Heart left ventricle (tissue), 16 donors: ENCODE results near the gene PALB2. TPM values are rescaled to one million over a fixed set of nuclear protein-coding genes. Genes with fewer than 3 reads are reported as not detected.

ENCODE experiments used
- ATAC-seq, 4 donors: fragments of 200-7000 bp; cut with Tn5 transposase; one replicate each; pipeline ENCODE4 v1.9.1; 2020 to 2022; ENCODE audit warnings: moderate library complexity in 4 of 4, mild to moderate bottlenecking in 3 of 4, moderate number of reproducible peaks in 1 of 4
- DNase-seq, 5 donors: peaks; one replicate each; pipeline ENCODE4 v3.0.0-alpha.2; 2020
- H3K27ac ChIP-seq, 12 donors: fragments of 200-600 bp; sonication (generic) in 4 of 12; one replicate each; pipeline versions ENCODE4 v1.5.0 to v1.8.0; 2016 to 2022; ENCODE audit warnings: mild to moderate bottlenecking in 2 of 12
- H3K27me3 ChIP-seq, 9 donors: fragments of 200-600 bp; sonication (generic) in 2 of 9; one replicate each; pipeline versions ENCODE4 v1.5.1 to v1.8.0; 2016 to 2022; ENCODE audit warnings: mild to moderate bottlenecking in 3 of 9
- H3K36me3 ChIP-seq, 9 donors: fragments of 200-600 bp; sonication (generic) in 2 of 9; one replicate each; pipeline versions ENCODE4 v1.5.0 to v1.8.0; 2018 to 2022; ENCODE audit warnings: mild to moderate bottlenecking in 2 of 9
- H3K4me1 ChIP-seq, 12 donors: fragments of 200-600 bp; sonication (generic) in 4 of 12; one replicate each; pipeline versions ENCODE4 v1.5.0 to v1.8.0; 2016 to 2022; ENCODE audit warnings: mild to moderate bottlenecking in 3 of 12
- H3K4me3 ChIP-seq, 12 donors: fragments of 200-600 bp; sonication (generic) in 4 of 12; one replicate each; pipeline versions ENCODE4 v1.5.0 to v1.8.0; 2017 to 2022; ENCODE audit warnings: mild to moderate bottlenecking in 9 of 12, moderate library complexity in 4 of 12
- H3K9me3 ChIP-seq, 12 donors: fragments of 200-600 bp; sonication (generic) in 4 of 12; one replicate each; pipeline versions ENCODE4 v1.5.0 to v1.8.0; 2016 to 2022; ENCODE audit warnings: mild to moderate bottlenecking in 1 of 12
- POLR2A ChIP-seq, 2 donors: fragments of 450-650 bp; IDR thresholded peaks; one replicate each; pipeline ENCODE4 v1.6.1; 2017; ENCODE audit warnings: antibody characterized with exemption in 2 of 2, mild to moderate bottlenecking in 2 of 2, moderate library complexity in 2 of 2
- WGBS, 4 donors: extraction: QIAGEN DNeasy Blood & Tissue Kit in 2 of 4; methylation state at CpG; one replicate each; pipeline versions ENCODE4 v1.1.5 to v1.1.7; 2013 to 2018; 5-methylcytosine and 5-hydroxymethylcytosine counted together
- intact Hi-C, 10 donors: fragments of 100-400 bp; cut with DNase I; formaldehyde crosslinking; loops; one replicate each; pipeline versions ENCODE4 v1.11.1 to v1.14.2; 2022
- polyA plus RNA-seq, 2 donors: library from polyadenylated mRNA; stranded (reverse); fragments of 200-250 nt; gene quantifications; one replicate each; pipeline ENCODE4 v1.2.3, GENCODE V29; 2013
- total RNA-seq, 9 donors: library from RNA; depleted of rRNA in 2 of 9; stranded (reverse); fragments of >200 nt in 2 of 9; fragmentation: NEBNext Ultra II Directional in 3 of 9; extraction: Animal tissue kit (Norgen Biotek cat#: 25700) in 3 of 9; gene quantifications; one replicate each; pipeline versions ENCODE4 v1.1.0 to v1.2.4, GENCODE V29; 2016 to 2023
- TF ChIP-seq, protein P1 (sequence below), 12 donors: fragments of 200-600 bp; sonication (generic) in 4 of 12; IDR thresholded peaks; one replicate each; pipeline versions ENCODE4 v1.5.0 to v1.8.0; 2018 to 2022; ENCODE audit warnings: antibody characterized with exemption in 12 of 12, mild to moderate bottlenecking in 5 of 12
- donor health status: ischemic (EF 13 %, LVEDD 7.1; RV severe dilation, severe dysfunction).
- donor health status: healthy with polysubstance abuse.
- donor health status: DM: no; HTN: yes; CAD: no.
- donor health status: DM: no; HTN: no; CAD: no.
- donor health status: ischemic (EF 25% LVEDD 6.9; RV normal size, moderate dysfunction).
- donor health status: ischemic (EF 25% LVEDD 5.7; RV mildly dilated, moderate dysfunction).
- donor health status: healthy.
- donor health status: DM: yes; HTN: yes; CAD: no.
- donor health status: ischemic (EF 35%, LVEDD 5.7; RV mildly dilated, moderate dysfunction).
- donor health status: nonischemic (EF 11% LVEDD 7.7; RV severe dilation, severe dysfunction).
- donor health status: DM: yes; HTN: yes; CAD: no.
- donor health status: PGD.
- donor health status: ischemic (EF 29% LVEDD 5.4; RV normal size, mild dysfunction).
- donor health status: nonischemic (EF 23%, LVEDD 6.1; RV moderate dilation, normal function).

PALB2 gene
- total and polyA plus RNA-seq, 11 donors: 3.4 to 7.4 (median 4.5) TPM

DNA sequence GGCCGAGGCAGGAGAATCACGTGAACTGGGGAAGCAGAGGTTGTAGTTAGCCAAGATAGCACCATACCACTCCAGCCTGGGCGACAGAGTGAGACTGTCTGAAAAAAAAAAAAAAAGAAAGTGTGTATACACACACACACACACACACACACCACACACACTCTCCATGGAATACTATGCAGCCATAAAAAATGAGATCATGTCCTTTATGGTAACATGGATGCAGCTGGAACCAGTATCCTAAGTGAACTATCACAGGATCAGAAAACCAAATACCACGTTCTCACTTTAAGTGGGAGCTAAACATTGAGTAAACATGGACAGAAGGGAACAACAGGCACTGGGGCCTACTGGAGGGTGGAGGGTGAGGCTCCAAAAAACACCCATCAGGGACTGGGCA, 61.7 kb downstream of the PALB2 start:
- H3K27me3 ChIP-seq: no peaks in the 10 kb centered on the region
- 93 to 98% (median 95%) methylated on average over 4 of the region's 4 CpGs for WGBS, 4 donors
- no peak for ATAC-seq
- no peak for DNase-seq
- intact Hi-C loops: no loop called here
- no peaks in the 10 kb centered on the region for H3K9me3 ChIP-seq
- TF ChIP-seq, protein P1, sequence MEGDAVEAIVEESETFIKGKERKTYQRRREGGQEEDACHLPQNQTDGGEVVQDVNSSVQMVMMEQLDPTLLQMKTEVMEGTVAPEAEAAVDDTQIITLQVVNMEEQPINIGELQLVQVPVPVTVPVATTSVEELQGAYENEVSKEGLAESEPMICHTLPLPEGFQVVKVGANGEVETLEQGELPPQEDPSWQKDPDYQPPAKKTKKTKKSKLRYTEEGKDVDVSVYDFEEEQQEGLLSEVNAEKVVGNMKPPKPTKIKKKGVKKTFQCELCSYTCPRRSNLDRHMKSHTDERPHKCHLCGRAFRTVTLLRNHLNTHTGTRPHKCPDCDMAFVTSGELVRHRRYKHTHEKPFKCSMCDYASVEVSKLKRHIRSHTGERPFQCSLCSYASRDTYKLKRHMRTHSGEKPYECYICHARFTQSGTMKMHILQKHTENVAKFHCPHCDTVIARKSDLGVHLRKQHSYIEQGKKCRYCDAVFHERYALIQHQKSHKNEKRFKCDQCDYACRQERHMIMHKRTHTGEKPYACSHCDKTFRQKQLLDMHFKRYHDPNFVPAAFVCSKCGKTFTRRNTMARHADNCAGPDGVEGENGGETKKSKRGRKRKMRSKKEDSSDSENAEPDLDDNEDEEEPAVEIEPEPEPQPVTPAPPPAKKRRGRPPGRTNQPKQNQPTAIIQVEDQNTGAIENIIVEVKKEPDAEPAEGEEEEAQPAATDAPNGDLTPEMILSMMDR (IDR thresholded peaks at IDR 0.05): no peak
- no peak for TF ChIP-seq POLR2A (IDR thresholded peaks at IDR 0.05)
- no peak overlapping the region for H3K27ac ChIP-seq
- H3K4me1 ChIP-seq: peaks cover 0 to 12% (median 5%) of the 10 kb centered on the region in 12 donors
- no peak overlapping the region for H3K4me3 ChIP-seq
- H3K36me3 ChIP-seq: peaks cover 0 to 85% (median 64%) of the 10 kb centered on the region in 9 donors

DNA sequence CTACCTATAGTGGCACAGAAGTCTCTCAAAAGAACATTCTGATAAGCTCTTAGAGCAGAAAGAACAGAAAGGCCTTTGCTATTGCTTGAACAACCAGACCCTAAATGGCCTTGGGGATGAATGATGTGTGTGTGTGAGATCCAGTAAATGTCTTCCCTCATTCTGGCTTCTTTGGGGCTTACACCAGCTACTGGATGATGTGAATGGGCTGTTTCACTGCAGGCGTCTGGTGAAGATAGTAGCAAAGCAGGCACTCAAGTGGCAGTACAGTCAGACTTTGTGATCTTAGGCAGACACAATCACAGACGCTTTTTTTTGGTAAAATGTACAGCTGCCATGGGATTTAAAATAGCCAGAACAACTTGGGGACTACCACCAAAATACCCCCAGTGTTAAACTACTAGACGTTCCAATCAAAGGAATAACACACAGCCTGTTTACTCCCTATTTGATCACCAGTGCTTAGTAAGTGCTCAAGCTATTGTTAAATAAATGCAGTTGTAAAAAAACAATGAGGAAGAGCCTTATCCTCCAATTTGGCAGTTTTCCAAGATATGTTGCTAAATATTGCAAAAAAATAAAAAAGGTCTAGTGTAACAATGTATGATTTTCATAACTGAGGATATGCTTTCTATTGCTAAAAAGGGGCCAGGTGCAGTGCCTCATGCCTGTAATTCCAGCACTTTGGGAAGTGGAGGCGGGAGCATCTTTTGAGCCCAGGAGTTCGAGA, 62.8 kb downstream of the PALB2 start:
- TF ChIP-seq POLR2A (IDR thresholded peaks at IDR 0.05): no peak
- TF ChIP-seq, protein P1 (IDR thresholded peaks at IDR 0.05): no peak
- ATAC-seq: no peak
- H3K9me3 ChIP-seq: no peaks in the 10 kb centered on the region

DNA sequence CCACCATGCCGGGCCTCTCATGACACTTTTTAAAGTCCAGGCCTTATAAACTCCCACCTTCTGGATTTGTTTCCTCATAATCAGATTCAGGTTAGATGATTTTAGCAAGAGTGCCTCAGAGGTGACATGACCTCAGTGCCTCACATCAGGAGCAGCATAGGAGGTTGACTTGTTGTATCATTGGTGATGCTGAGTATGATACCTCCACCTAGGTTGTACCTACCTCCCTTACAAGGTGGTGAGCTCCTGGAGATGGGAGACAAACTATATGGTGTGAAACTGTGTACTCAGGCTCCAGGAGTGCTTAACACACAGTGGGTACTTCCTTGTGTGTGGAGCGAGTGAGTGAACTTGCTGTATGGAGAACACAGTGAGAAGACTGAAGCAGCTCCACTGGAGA, 63.6 kb downstream of the PALB2 start:
- no peak for TF ChIP-seq POLR2A (IDR thresholded peaks at IDR 0.05)
- TF ChIP-seq, protein P1 (IDR thresholded peaks at IDR 0.05): no peak
- Histone ChIP-seq H3K27me3 (no peaks in the 10 kb centered on the region), H3K27ac (no peak overlapping the region), H3K36me3 (peaks cover 0 to 100% (median 74%) of the 10 kb centered on the region in 9 donors), H3K9me3 (no peaks in the 10 kb centered on the region), H3K4me1 (peaks cover 0 to 10% (median 5%) of the 10 kb centered on the region in 12 donors), H3K4me3 (no peak overlapping the region)
- ATAC-seq (peak in 1 of 4 donors; percentile 41), DNase-seq (no peak)
- intact Hi-C loops: no loop called here
- 89 to 96% (median 94%) methylated on average over 2 of the region's 2 CpGs for WGBS, 4 donors

More for the DNA sequence above, 62.8 kb downstream of the PALB2 start:
- peaks cover 0 to 92% (median 67%) of the 10 kb centered on the region in 9 donors for H3K36me3 ChIP-seq
- DNase-seq: no peak
- 53 to 60% (median 57%) methylated on average over 5 of the region's 5 CpGs for WGBS, 4 donors
- intact Hi-C loops: no loop called here
- H3K27ac ChIP-seq: peak overlapping the region in 2 of 12 donors; percentile 35 to 62
- no peaks in the 10 kb centered on the region for H3K27me3 ChIP-seq
- H3K4me1 ChIP-seq: peaks cover 0 to 10% (median 5%) of the 10 kb centered on the region in 12 donors
- H3K4me3 ChIP-seq: no peak overlapping the region

DNA sequence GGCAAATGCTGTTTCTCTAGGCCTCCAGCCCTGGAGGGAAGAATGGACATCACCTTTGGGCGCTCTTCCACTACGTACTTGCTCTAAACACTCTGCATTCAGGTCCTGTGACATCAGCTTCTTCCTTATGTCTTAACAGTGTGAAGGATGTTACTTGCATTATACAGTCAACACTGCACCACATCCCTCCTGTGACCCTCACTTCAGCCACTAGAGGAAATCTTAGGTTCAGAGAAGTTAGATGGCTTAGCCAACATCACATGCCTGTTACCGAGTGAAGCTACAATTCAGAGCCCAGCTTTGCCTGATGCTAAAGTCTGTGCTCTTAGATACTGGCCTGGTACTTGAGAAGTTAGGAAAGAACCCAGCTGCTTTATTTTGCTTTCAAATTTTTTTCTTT, 65.3 kb downstream of the PALB2 start:
- no peak overlapping the region for H3K27ac ChIP-seq
- H3K36me3 ChIP-seq: peaks cover 0 to 100% (median 74%) of the 10 kb centered on the region in 9 donors
- no peak overlapping the region for H3K4me3 ChIP-seq
- H3K9me3 ChIP-seq: no peaks in the 10 kb centered on the region
- TF ChIP-seq, protein P1 (IDR thresholded peaks at IDR 0.05): no peak
- no peak for TF ChIP-seq POLR2A (IDR thresholded peaks at IDR 0.05)
- DNase-seq (no peak), ATAC-seq (no peak)
- intact Hi-C loops: no loop called here
- 81 to 87% (median 84%) methylated on average over 3 of the region's 3 CpGs for WGBS, 4 donors
- H3K4me1 ChIP-seq: peaks cover 0 to 10% (median 7%) of the 10 kb centered on the region in 12 donors
- no peaks in the 10 kb centered on the region for H3K27me3 ChIP-seq
